ENCODE results near the gene MEI1. TPM values are rescaled to one million over a fixed set of nuclear protein-coding genes. Genes with fewer than 3 reads are reported as not detected.

MEI1 gene
- polyA plus RNA-seq, 1 donor (not counting 4 experiments of a cell fraction or from before 2014, with no cell fraction given), result 0.10 TPM

DNA sequence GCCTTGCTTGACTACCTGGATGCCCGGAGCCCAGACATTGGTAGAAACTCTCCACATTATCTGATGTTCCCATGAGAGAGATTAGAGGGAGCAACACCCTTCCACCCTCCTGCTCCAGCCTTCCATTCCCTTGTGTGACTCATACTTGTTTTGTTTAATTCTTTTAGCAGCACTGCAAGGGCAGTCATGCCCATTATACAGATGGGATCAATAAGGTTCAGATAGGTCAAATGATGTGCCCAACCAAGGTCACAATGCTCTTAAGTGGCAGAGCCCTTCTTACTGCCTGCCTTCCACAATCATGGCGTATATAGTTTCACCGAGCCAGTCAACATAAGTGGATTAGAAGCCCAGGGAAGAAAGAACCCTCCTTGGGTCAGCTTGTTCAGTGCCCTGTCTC is 94.6 kb downstream of the MEI1 start:
- Histone ChIP-seq H3K9ac (ENCODE audit: control insufficient read depth, extremely low read depth, insufficient read depth, low read length) (no peak overlapping the region), H3K9me3 (ENCODE audit: control insufficient read depth, low read depth, low read length) (no peaks in the 10 kb centered on the region), H3K9me1 (ENCODE audit: control insufficient read depth, extremely low read depth, insufficient read depth, low read length) (no peaks in the 10 kb centered on the region), H2AFZ (ENCODE audit: control insufficient read depth, low read length) (no peak overlapping the region), H4K20me1 (ENCODE audit: control insufficient read depth, extremely low read depth, insufficient read depth, low read length) (no peaks in the 10 kb centered on the region), H3K4me3 (ENCODE audit: control insufficient read depth in 2 of 3, extremely low read depth in 1 of 3, insufficient read depth in 2 of 3, low read depth in 1 of 3, low read length in 3 of 3) (no peak overlapping the region), H3K27me3 (ENCODE audit: control insufficient read depth, extremely low read depth, insufficient read depth, low read length) (no peaks in the 10 kb centered on the region), H3K79me2 (ENCODE audit: control insufficient read depth, insufficient read depth, low read length) (no peaks in the 10 kb centered on the region), H3K4me1 (ENCODE audit: control insufficient read depth, extremely low read depth, insufficient read depth, low read length) (no peaks in the 10 kb centered on the region), H3K27ac (ENCODE audit: control insufficient read depth, insufficient read depth, low read length) (no peak overlapping the region), H3K36me3 (ENCODE audit: control insufficient read depth in 2 of 2, extremely low read depth in 1 of 2, insufficient read depth in 2 of 2, low read length in 2 of 2) (no peaks in the 10 kb centered on the region), H3K4me2 (ENCODE audit: control insufficient read depth, extremely low read depth, insufficient read depth, low read depth, low read length) (no peak overlapping the region)
- DNase-seq (ENCODE audit: low read depth, low spot score), result no peak
- FAIRE-seq, result no peak
- dilution Hi-C loops (cut with MboI; ENCODE audit: extremely low pct_ligation_motif_present, low sequenced_read_pairs), result no loop called here
- no peak for TF ChIP-seq EZH2 (IDR thresholded peaks at IDR 0.05; ENCODE audit: low read length)
- TF ChIP-seq, protein P1, sequence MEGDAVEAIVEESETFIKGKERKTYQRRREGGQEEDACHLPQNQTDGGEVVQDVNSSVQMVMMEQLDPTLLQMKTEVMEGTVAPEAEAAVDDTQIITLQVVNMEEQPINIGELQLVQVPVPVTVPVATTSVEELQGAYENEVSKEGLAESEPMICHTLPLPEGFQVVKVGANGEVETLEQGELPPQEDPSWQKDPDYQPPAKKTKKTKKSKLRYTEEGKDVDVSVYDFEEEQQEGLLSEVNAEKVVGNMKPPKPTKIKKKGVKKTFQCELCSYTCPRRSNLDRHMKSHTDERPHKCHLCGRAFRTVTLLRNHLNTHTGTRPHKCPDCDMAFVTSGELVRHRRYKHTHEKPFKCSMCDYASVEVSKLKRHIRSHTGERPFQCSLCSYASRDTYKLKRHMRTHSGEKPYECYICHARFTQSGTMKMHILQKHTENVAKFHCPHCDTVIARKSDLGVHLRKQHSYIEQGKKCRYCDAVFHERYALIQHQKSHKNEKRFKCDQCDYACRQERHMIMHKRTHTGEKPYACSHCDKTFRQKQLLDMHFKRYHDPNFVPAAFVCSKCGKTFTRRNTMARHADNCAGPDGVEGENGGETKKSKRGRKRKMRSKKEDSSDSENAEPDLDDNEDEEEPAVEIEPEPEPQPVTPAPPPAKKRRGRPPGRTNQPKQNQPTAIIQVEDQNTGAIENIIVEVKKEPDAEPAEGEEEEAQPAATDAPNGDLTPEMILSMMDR (optimal IDR thresholded peaks at IDR 0.05 in 1 of 3, IDR thresholded peaks at IDR 0.05 in 1 of 3, conservative IDR thresholded peaks at IDR 0.05 in 1 of 3; ENCODE audit: extremely low read depth in 1 of 3, insufficient read depth in 2 of 3, low read length in 3 of 3), result no peak

DNA sequence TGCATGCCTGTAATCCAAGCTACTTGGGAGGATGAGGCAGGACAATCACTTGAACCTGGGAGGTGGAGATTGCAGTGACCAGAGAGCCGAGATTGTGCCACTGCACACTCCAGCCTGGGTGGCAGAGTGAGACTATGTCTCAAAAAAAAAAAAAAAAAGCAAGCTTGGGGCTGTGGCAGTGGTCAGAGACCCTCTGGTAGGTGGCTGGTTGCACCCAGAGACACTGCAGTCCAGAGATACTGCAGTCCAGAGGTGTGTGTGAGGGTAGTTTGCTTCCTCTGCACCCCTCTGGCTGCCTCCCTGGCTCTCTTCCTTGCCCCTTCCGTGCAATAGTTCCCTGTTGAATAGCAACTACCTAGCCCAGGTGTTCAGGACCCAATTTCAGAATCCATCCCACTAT is 99.4 kb downstream of the MEI1 start:
- Histone ChIP-seq H3K27me3 (ENCODE audit: control insufficient read depth, extremely low read depth, insufficient read depth, low read length) (no peaks in the 10 kb centered on the region), H3K27ac (ENCODE audit: control insufficient read depth, insufficient read depth, low read length) (no peak overlapping the region), H3K36me3 (ENCODE audit: control insufficient read depth in 2 of 2, extremely low read depth in 1 of 2, insufficient read depth in 2 of 2, low read length in 2 of 2) (no peaks in the 10 kb centered on the region), H3K4me3 (ENCODE audit: control insufficient read depth in 2 of 3, extremely low read depth in 1 of 3, insufficient read depth in 2 of 3, low read depth in 1 of 3, low read length in 3 of 3) (no peak overlapping the region), H4K20me1 (ENCODE audit: control insufficient read depth, extremely low read depth, insufficient read depth, low read length) (no peaks in the 10 kb centered on the region), H3K4me1 (ENCODE audit: control insufficient read depth, extremely low read depth, insufficient read depth, low read length) (peaks cover 21% of the 10 kb centered on the region), H3K79me2 (ENCODE audit: control insufficient read depth, insufficient read depth, low read length) (peaks cover 18% of the 10 kb centered on the region), H3K9ac (ENCODE audit: control insufficient read depth, extremely low read depth, insufficient read depth, low read length) (no peak overlapping the region), H3K9me3 (ENCODE audit: control insufficient read depth, low read depth, low read length) (no peaks in the 10 kb centered on the region), H3K4me2 (ENCODE audit: control insufficient read depth, extremely low read depth, insufficient read depth, low read depth, low read length) (no peak overlapping the region), H2AFZ (ENCODE audit: control insufficient read depth, low read length) (no peak overlapping the region), H3K9me1 (ENCODE audit: control insufficient read depth, extremely low read depth, insufficient read depth, low read length) (no peaks in the 10 kb centered on the region)
- DNase-seq (ENCODE audit: low read depth, low spot score) (no peak), FAIRE-seq (no peak)
- TF ChIP-seq, protein P1 (optimal IDR thresholded peaks at IDR 0.05 in 1 of 3, IDR thresholded peaks at IDR 0.05 in 1 of 3, conservative IDR thresholded peaks at IDR 0.05 in 1 of 3; ENCODE audit: extremely low read depth in 1 of 3, insufficient read depth in 2 of 3, low read length in 3 of 3), result no peak
- TF ChIP-seq EZH2 (IDR thresholded peaks at IDR 0.05; ENCODE audit: low read length), result no peak
- dilution Hi-C loops (cut with MboI; ENCODE audit: extremely low pct_ligation_motif_present, low sequenced_read_pairs), result no loop called here
